Activated T-cell treated with anti-CD3 and anti-CD28 coated beads for 4 hours (primary cell): Measurements from ENCODE around the gene HSFX3.
"Not testable (repeated sequence)": the region's sequence is repeated elsewhere in the genome, so short reads cannot be mapped to it uniquely, and the experiment has no call there.

ENCODE experiments used
- DNase-seq: peaks from one replicate; pipeline ENCODE4 v3.0.0-alpha.2; 2020

The HSFX3 gene

DNA sequence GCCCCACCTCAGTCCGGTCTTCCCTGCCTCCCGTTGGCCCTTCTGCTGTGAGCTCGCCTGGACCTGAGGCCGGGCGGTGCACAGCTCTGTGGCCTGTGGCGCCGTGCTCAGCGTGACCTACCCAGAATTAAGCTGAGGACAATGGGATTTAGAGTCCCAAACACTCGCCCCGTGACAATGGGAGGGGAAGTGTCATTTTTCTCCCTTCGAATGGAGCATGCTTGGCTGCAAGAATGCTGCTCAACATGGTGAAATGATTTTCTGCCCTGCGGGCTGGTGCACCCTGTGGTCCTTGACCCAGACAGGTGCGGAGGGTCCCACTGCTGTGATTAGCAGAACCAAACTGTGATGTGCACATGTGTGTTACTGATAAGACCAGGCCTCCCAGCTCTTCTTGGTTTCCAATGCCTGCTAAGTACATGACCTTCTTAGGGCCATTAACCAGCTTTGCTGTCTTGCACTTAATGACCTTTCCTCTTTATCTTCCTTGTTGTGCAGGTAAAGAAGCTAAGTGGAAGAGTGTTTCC, 8.1 kb downstream of the HSFX3 start:
- DNase-seq = no peak

- peak; percentile 82 for DNase-seq
Measured at GRCh38 chrX:149540621-149541520, 8.9 kb downstream of the HSFX3 start, which contains the start of gene EOLA1. Gene EOLA1 (plus strand): TSS chrX:149541012. CDS start chrX:149545631, 4,619 bp downstream.

DNA sequence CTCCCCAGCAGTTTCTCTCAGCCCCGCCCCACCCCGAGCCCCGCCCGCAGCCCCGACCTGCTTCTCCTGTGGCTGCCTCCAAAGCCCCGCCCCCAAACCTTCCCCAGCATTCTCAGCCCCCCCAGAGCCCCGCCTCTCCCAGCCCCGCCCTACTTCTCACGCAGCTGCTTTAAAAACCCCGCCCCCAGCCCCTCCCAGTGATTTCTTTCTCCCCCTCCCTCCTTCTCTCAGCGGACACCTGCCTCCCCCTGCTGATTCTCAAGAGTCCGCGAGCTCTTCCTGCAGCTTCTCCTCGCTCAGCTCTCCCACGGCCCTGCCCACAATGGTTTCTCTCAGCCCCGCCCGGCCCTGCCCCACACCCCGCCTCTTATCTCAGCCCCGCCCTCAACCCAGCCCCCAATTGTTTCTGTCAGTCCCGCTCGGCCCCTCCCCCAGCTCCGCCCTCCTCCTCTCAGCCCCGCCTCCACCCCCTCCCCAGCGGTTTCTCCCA, 9.5 kb downstream of the HSFX3 start:
- DNase-seq = peak; percentile 86

GRCh38 chrX:149539283-149540130, 10.2 kb downstream of the HSFX3 start:
- DNase-seq = peak; percentile 73

- not testable (repeated sequence) for DNase-seq
Measured at GRCh38 chrX:149537474-149537873, 12.2 kb downstream of the HSFX3 start.

GRCh38 chrX:149534926-149535602, 14.7 kb downstream of the HSFX3 start:
- DNase-seq = not testable (repeated sequence)

GRCh38 chrX:149533999-149534398, 15.7 kb downstream of the HSFX3 start:
- DNase-seq = not testable (repeated sequence)

GRCh38 chrX:149532868-149533267, 16.9 kb downstream of the HSFX3 start:
- not testable (repeated sequence) for DNase-seq

- DNase-seq = no peak
Measured at GRCh38 chrX:149531599-149531998, 18.1 kb downstream of the HSFX3 start.

GRCh38 chrX:149528381-149528780, 21.3 kb downstream of the HSFX3 start:
- no peak for DNase-seq

- no peak for DNase-seq
Measured at GRCh38 chrX:149527705-149528104, 22.0 kb downstream of the HSFX3 start.

- DNase-seq = not testable (repeated sequence)
Measured at GRCh38 chrX:149526318-149527033, 23.2 kb downstream of the HSFX3 start.

DNA sequence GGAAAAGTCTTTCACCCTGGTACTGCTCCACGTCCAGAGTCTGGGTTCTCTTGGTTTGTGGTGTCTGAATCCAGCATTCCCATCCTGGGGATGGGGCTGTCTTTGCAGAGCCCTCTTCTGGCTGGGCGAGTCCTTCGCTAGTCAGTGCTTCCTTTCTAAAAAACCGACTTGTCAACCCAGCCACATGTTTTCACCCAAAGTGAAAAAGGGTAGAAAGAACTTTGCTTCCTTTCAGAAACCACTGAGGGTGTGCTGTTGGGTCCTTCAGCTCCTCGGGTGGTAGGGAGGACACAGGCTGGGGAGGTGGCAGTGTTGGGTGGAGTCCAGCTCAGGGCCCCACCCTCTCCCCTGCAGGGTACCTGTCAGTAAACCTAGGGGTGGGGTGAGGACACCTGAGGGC, 23.8 kb downstream of the HSFX3 start:
- not testable (repeated sequence) for DNase-seq

DNA sequence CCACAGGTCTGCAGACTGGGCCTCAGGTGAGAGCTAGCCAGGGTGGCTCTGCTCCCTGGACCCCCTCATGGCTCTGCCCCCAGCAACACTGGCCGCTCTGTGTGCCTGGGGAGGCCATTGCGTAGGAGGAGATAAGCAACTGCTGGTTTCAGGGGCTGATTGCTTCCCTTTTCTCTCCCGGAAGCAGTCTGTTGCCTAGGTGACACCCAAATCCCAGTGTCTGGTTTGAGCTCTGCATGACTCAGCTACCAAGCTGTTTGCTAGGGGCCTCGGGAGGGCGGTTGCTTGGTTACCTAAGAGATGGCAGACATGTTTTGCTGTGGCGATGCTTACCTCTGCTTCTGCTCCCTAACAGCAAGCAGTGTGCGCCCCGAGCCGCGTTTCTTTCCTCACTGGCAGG, 24.3 kb downstream of the HSFX3 start:
- peak; percentile 32 for DNase-seq

GRCh38 chrX:149522916-149523315, 26.8 kb downstream of the HSFX3 start:
- DNase-seq = no peak

GRCh38 chrX:149521438-149521837, 28.3 kb downstream of the HSFX3 start:
- no peak for DNase-seq

- DNase-seq = not testable (repeated sequence)
Measured at GRCh38 chrX:149520636-149521277, 29.0 kb downstream of the HSFX3 start.

- DNase-seq = no peak
Measured at GRCh38 chrX:149518236-149518635, 31.5 kb downstream of the HSFX3 start.

DNA sequence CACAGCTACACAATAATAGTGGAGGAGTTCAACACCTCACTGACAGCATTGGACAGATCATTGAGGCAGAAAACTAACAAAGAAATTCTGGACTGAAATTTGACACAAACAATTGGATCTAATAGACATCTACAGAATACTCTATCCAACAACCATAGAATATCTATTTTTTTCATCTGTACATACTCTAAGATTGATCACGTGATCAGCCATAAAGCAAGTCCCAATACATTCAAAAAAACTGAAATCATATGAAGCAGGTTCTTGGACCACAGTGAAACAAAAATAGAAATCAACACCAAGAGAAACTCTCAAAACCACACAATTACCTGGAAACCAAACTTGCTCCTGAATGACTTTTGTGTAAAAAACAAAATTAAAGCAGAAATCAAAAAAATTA, 32.4 kb downstream of the HSFX3 start:
- no peak for DNase-seq

GRCh38 chrX:149516604-149517003, 33.1 kb downstream of the HSFX3 start:
- no peak for DNase-seq

DNA sequence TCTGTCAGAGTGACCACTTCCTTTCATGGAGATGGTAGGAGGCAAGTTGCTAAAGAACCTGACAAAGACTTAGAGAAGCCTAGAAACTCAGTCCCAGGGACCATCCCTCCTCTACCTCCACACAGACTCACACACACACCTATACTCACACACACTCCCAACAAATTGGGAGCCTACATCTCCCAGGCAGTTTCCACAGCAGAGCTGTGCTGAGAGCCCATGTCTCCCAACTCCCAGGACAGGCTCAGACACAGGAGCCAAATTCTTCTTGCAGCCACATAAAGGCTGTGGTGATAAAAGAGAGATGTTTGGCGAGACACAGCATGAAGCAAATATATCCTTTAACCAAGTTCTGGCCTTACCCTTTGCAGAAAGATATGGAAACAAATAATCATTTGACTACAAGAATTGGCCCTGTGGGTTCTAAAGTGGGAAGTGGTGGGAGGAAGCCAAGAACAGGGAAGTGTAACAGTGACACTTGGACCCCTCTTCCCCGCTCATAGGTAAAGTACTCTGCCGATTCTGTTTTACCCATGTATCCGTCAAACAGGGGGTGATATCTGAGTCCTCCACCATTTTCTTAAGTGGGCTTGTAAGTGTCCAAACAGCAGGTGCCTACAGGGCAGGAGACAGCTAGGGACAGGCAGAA, 33.6 kb downstream of the HSFX3 start:
- DNase-seq = no peak
